Measurements from ENCODE around the gene GGA1. TPM values are rescaled to one million over a fixed set of nuclear protein-coding genes. Genes with fewer than 3 reads are reported as not detected.

GGA1 gene
- total RNA-seq, 4 donors from 2014 or later = 28.7 to 50.7 (median 33.9) TPM

GRCh38 chr22:37638391-37639069, 29.9 kb downstream of the GGA1 start:
- no peak for TF ChIP-seq CTCF (IDR thresholded peaks at IDR 0.05)
- no peak for DNase-seq (ENCODE audit: low spot score)
- ATAC-seq (ENCODE audit: low FRiP score) = no peak

GRCh38 chr22:37639070-37639760, 30.6 kb downstream of the GGA1 start, which contains the start of gene SH3BP1:
SH3BP1 (plus strand) TSS chr22:37639669; CDS start chr22:37639788, 119 bp downstream.
- TF ChIP-seq CTCF (IDR thresholded peaks at IDR 0.05) = no peak
- DNase-seq (ENCODE audit: low spot score) = no peak
- no peak for ATAC-seq (ENCODE audit: low FRiP score)

DNA sequence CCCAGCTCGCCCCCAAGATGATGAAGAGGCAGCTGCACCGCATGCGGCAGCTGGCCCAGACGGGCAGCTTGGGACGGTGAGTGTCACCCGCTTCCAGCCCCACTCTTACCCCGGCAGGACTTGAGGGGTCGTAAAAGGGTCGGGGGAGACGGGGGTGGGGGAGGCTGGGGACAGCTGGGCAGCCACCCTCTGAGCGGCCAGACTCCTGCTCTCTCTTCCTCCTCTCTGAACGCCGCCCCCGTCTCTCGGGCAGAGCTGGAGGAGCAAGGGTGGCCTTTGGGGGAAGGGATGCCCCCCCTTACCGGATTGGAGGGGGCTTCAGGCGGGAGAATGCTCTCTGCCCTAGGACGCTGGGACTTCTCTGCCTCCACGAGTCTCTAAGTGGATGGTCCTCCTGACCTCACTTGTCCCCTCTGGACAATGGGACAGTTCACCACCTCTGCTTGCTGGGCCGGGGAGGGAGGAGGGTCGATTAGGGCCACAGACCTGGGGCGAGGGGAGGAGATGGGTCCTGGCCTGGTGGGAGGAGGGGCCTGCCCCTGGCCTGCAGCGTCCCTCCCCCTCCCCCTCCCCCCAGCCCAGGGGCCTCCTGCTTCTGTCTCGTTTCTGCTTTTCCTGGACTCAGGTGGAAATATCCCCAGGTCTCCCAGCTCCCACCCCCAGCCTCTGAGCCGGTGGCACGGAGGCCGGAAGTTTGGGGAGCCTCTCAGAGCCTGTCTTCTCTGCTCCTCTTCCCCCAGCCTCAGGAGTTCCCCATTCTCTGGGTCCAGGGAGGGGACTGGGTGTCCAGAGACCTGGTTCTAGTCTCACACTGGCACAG, 31.3 kb downstream of the GGA1 start:
- ATAC-seq (ENCODE audit: low FRiP score) = no peak
- no peak for TF ChIP-seq CTCF (IDR thresholded peaks at IDR 0.05)

GRCh38 chr22:37640591-37641560, 32.2 kb downstream of the GGA1 start:
- no peak for TF ChIP-seq CTCF (IDR thresholded peaks at IDR 0.05)
- ATAC-seq (ENCODE audit: low FRiP score) (no peak), DNase-seq (ENCODE audit: low spot score) (no peak)

More for the DNA sequence above, 31.3 kb downstream of the GGA1 start:
- no peak for DNase-seq (ENCODE audit: low spot score)

DNA sequence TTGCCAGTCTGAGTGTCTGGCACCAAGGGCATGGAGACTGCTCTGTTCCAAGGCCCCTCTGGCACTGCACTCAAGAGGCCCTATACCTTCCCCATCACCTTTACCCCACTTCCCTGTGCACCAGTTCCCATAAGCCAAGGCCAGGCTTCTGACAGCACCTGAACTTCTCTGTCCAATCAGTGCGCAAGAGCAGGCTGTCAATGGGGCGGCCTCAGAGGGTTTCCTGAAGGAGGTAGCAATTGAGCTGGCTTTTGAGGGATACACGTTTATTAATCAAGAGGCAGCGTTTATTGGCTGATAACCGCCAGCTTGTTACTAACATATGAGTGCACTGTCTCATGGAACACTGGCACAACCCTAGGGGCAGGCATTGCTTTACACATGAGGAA, 32.9 kb downstream of the GGA1 start:
- ATAC-seq (ENCODE audit: low FRiP score) (no peak), DNase-seq (ENCODE audit: low spot score) (no peak)
- no peak for TF ChIP-seq CTCF (IDR thresholded peaks at IDR 0.05)

DNA sequence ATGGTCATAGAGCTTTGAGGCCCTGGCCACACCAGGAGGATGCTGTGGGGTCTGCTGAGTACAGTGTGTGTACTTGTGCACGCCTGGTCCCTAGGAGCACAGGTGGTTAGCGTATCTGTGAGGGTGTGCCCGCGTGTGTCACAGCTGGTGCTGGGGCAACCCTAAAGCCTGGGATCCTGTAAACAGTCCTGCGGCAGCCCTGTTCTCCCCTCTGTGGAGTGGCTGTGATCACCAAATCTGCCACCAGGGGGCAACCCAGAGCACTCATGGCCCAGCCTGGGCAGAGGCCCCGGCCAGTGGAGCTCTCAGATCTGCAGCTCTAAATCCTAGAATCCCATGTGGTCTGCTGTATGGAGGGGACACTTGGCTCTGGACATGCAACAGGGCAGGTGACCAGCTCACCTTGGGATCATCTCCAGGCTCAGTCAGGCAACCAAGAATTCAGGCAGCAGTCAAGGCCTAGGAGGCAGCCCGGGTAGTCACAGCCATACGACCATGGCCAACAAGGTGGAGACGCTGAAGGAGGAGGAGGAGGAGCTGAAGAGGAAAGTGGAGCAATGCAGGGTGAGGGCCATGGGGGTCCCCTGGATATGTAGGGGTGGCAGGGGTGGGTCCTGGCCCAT, 34.7 kb downstream of the GGA1 start:
- TF ChIP-seq CTCF (IDR thresholded peaks at IDR 0.05) = peak in 2 of 3 donors; percentile 70 to 86
- DNase-seq (ENCODE audit: low spot score) (peak; percentile 96), ATAC-seq (ENCODE audit: low FRiP score) (peak; percentile 66)
